HEK293T (cell line): ENCODE data around the gene AGMAT.

ENCODE experiments used
- CTCF ChIA-PET: fragments of 350-600 bp; formaldehyde crosslinking; extraction: SDS; loops from one replicate; lab custom pipeline; 2021; ENCODE audit warnings: antibody characterized with exemption, inconsistent platforms; lab: Yijun Ruan, JAX
- POLR2A ChIA-PET: fragments of 350-600 bp; formaldehyde crosslinking; extraction: SDS; loops from one replicate; lab custom pipeline; 2020; ENCODE audit warnings: antibody characterized with exemption, inconsistent platforms; lab: Yijun Ruan, JAX
- DNase-seq: peaks from one replicate; pipeline ENCODE4 v3.0.0; 2012; ENCODE audit warnings: mixed read lengths; ENCODE audit errors: extremely low spot score
- ARNT ChIP-seq: fragments of 450-650 bp; IDR thresholded peaks from 2 replicates; pipeline ENCODE4 v1.6.1; 2017; ENCODE audit warnings: mild to moderate bottlenecking
- BHLHE40 ChIP-seq: fragments of 450-650 bp; IDR thresholded peaks from 2 replicates; pipeline ENCODE4 v1.6.1; 2016; ENCODE audit warnings: mild to moderate bottlenecking, moderate library complexity, borderline replicate concordance
- CTBP1 ChIP-seq: fragments of 450-650 bp; IDR thresholded peaks from 2 replicates; pipeline ENCODE4 v1.6.1; 2016; ENCODE audit warnings: borderline replicate concordance
- ELF4 ChIP-seq: fragments of 450-650 bp; IDR thresholded peaks from 2 replicates; pipeline ENCODE4 v1.6.1; 2017; ENCODE audit warnings: antibody characterized with exemption
- FOXA1 ChIP-seq: fragments of 450-650 bp; IDR thresholded peaks from 2 replicates; pipeline ENCODE4 v1.6.1; 2016; ENCODE audit warnings: mild to moderate bottlenecking
- FOXK2 ChIP-seq: fragments of 450-650 bp; IDR thresholded peaks from 2 replicates; pipeline ENCODE4 v1.6.1; 2016; ENCODE audit warnings: mild to moderate bottlenecking
- FOXM1 ChIP-seq: fragments of 450-650 bp; IDR thresholded peaks from 2 replicates; pipeline ENCODE4 v1.6.1; 2017; ENCODE audit warnings: mild to moderate bottlenecking, borderline replicate concordance
- HDGF ChIP-seq: fragments of 450-650 bp; IDR thresholded peaks from 2 replicates; pipeline ENCODE4 v1.6.1; 2017; ENCODE audit warnings: antibody characterized with exemption, borderline replicate concordance
- L3MBTL2 ChIP-seq: fragments of 450-650 bp; conservative IDR thresholded peaks from 2 replicates; pipeline ENCODE4 v1.6.1; 2016; ENCODE audit warnings: mild to moderate bottlenecking
- LEF1 ChIP-seq: fragments of 450-650 bp; IDR thresholded peaks from 2 replicates; pipeline ENCODE4 v1.6.1; 2017; ENCODE audit warnings: mild to moderate bottlenecking, borderline replicate concordance
- NFRKB ChIP-seq: fragments of 450-650 bp; IDR thresholded peaks from 2 replicates; pipeline ENCODE4 v1.6.1; 2016; ENCODE audit warnings: mild to moderate bottlenecking, moderate library complexity
- SP1 ChIP-seq: fragments of 450-650 bp; IDR thresholded peaks from 2 replicates; pipeline ENCODE4 v1.6.1; 2017
- SUZ12 ChIP-seq: fragments of 450-650 bp; IDR thresholded peaks from 2 replicates; pipeline ENCODE4 v1.6.1; 2016; ENCODE audit warnings: mild to moderate bottlenecking
- TARDBP ChIP-seq: fragments of 450-650 bp; IDR thresholded peaks from 2 replicates; pipeline ENCODE4 v1.6.1; 2016
- ZNF384 ChIP-seq: fragments of 450-650 bp; IDR thresholded peaks from 2 replicates; pipeline ENCODE4 v1.6.1; 2016
- TF ChIP-seq, protein P1 (sequence below): fragments of 450-650 bp; IDR thresholded peaks from 2 replicates; pipeline ENCODE4 v1.6.1; 2016

Gene AGMAT

DNA sequence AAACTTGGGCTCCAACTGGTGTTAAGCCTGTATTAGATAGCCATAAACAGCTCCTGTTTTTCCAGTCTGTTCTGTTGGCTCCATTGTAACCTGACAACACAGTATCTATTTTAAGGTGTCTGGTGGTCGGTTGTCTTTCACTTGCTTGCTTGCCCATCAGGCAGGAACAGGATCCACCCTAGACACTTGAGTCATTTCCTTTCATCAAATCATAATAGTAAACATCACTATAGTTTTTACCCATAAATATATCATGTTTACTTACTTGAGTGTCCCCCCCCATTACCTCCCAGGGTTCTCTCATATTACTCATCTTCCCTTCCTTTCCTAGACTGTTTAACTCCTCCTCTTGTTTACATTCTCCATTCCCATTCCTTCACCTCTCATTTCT, 35.3 kb upstream of the AGMAT start:
- ChIA-PET POLR2A (interaction anchor here (1.0 kb wide), 1 partner anchor 17 kb away, joined by 3 read pairs; no protein-coding TSS in a partner anchor), CTCF (no interaction called here)
- no peak for DNase-seq
- no peak for TF ChIP-seq CTBP1
- no peak for TF ChIP-seq SP1
- TF ChIP-seq, protein P1, sequence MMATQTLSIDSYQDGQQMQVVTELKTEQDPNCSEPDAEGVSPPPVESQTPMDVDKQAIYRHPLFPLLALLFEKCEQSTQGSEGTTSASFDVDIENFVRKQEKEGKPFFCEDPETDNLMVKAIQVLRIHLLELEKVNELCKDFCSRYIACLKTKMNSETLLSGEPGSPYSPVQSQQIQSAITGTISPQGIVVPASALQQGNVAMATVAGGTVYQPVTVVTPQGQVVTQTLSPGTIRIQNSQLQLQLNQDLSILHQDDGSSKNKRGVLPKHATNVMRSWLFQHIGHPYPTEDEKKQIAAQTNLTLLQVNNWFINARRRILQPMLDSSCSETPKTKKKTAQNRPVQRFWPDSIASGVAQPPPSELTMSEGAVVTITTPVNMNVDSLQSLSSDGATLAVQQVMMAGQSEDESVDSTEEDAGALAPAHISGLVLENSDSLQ = no peak
- TF ChIP-seq ZNF384 = no peak
- TF ChIP-seq HDGF = no peak

DNA sequence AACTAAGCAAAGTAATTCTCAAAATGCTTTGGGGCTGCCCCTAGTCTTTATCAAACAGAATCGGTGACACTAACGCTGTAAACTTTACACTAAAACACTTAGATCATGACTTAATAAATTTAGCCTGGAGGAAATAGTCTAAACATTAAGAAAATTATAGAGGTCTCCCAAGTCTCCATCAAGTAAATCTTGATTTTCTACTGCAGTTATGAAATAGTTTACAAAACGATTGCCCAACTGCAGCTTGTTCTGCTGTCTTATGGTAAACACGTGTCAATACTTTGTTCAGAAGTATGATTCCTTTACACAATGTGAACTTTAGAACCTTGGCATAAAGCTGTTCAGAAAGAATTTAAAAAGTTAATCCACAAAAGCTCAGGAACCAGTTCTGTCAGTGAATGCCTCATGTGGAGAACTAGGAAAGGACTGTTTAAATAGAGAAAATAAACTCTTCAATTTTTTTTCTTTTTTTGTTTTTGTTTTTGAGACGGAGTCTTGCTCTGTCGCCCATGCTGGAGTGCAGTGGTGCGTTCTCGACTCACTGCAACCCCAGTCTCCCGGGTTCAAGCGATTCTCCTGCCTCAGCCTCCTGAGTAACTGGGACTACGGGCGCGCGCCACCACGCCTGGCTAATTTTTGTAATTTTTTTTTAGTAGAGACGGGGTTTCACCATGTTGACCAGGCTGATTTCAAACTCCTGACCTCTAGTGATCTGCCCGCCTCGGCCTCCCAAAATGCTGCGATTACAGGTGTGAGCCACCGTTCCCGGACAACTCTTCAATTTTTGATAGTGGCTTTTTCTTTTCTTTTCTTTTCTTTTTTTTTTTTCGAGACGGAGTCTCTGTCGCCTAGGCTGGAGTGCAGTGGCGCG, 34.0 kb upstream of the AGMAT start:
- ChIA-PET POLR2A (interaction anchor here (1.7 to 4.5 kb wide), 2 partner anchors 8 to 14 kb away, joined by 4 to 61 read pairs; no protein-coding TSS in a partner anchor), CTCF (no interaction called here)
- DNase-seq = no peak
- TF ChIP-seq NFRKB = no peak
- TF ChIP-seq, protein P1 = no peak
- TF ChIP-seq FOXA1 = no peak
- TF ChIP-seq TARDBP = no peak
- no peak for TF ChIP-seq ZNF384
- no peak for TF ChIP-seq FOXM1
- TF ChIP-seq CTBP1 = no peak

DNA sequence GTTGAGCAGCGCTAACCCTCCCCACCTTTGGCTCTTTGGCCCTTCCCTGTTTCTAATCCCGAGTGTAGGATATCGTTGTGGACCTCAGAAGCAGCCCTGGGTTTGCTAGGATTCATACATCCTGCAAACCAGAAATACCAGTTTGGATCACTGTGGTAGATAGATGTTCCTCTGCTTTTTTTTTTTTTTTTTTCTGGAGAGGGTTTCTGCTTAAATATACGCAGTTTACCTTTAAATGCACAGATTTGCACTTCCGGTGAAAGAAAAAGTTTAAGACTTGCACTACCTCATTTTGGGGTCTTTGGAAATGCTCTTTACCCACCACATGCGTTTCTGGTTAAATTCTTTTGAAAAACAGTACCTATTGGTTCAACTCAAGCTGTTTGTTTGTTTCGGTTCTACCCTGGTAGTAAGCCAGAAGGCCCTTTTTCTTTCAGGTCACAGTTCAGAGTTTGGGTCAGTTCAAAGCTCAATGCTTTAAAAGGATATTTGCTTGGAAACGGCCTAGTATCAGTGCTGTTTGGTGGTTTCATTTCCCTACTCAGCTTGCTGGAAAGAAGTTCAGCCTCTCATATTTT, 33.3 kb upstream of the AGMAT start:
- no peak for DNase-seq
- CTCF ChIA-PET = no interaction called here
- TF ChIP-seq ZNF384 (peak; percentile 73), SUZ12 (no peak), L3MBTL2 (no peak; the same call in 1 of the 2 replicates)

DNA sequence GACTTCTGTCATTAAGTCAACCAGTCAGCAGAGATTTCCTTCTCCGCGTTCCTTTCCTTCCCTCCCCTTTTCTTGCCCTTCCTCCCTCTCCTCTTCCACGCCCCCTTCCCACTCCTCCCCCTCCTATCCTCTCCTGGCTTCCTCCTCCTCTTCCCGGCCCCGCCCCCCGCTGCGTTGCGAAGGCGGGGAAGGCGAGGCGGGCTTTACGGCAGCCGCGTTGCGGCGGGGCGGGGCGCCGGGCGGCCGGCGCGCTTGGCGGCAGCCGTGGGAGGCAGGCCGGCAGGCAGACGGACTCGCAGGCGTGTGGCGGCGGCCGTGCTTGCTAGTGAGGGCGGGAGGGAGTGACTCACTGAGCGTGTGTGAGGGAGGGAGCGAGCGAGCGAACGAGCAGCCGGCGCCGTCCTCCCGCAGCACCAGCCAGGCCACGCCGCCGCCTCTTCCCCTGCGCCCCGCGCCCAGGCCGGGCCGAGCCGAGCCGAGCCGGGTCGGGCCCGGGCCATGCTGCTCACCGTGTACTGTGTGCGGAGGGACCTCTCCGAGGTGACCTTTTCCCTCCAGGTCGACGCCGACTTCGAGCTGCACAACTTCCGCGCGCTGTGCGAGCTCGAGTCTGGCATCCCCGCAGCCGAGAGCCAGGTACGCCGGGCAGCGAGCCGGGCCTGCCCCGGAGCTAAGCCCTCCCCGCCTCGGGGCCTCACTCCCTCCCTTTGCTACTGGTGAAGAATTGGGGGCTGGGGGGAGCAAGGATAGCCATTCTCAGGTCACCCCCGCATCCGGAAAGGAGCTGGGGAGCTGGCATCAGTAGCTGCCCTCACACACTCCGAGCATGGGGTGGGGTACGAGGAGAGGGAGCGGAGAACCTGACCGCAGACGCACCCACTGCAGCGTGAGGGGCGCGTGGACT, 32.6 kb upstream of the AGMAT start, which contains the start of gene DDI2:
Gene DDI2 (plus strand): TSS at position 286 of the 904 bp plus-strand sequence. CDS start 213 bp downstream, at position 499.
- TF ChIP-seq LEF1 (peak; percentile 83), TARDBP (no peak), L3MBTL2 (peak; percentile 41)
- POLR2A ChIA-PET = interaction anchor here (0.7 to 4.5 kb wide), 8 partner anchors 9 to 93 kb away, joined by 3 to 61 read pairs (median 3); no protein-coding TSS in a partner anchor
- DNase-seq = peak; percentile 92
- CTCF ChIA-PET = interaction anchor here (0.5 kb wide), 1 partner anchor 346 kb away, joined by 3 read pairs; no protein-coding TSS in a partner anchor

More for the DNA sequence above, 33.3 kb upstream of the AGMAT start:
- POLR2A ChIA-PET = interaction anchor here (0.8 to 4.5 kb wide), 6 partner anchors 9 to 93 kb away, joined by 3 to 61 read pairs (median 4); no protein-coding TSS in a partner anchor

DNA sequence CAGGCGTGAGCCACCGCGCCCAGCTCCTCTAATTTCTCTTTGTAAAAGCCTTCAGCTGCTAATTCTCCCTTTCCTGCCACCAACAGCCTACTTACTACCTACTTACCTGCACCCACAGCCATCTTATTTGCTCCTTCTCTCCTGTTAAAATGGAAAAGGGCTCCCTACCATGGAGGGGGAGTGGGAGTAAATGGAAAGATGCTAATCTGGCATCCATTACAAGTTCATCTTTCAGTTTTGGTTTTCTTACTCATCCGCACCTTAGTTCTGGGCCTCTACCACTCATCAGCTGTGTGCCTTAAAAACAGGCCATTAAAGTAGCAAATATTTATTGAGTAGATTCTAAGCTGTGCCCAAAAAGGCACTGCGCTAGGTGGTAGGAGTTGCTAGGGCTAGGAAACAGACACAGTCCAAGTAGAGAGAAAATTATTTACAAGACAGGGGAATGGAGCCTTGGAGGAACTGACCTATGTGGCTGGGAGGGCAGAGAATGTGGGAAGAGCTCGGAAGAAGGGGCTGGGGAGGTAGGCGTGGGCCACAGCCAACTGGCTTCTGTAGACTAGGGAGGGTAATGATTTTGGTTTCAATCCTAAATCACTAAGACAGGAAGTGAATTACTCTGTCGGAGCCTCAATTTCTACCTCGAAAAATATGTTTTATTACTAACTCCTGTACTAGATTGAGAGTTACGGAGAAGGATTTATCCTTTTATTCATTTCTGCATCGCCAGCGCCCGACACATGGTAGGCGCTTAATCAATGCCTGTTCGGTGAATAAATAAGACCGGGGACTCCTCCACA, 31.7 kb upstream of the AGMAT start:
- TF ChIP-seq HDGF = peak; percentile 57; the same call in 1 of the 2 replicates
- TF ChIP-seq, protein P1 = peak; percentile 80
- peak; percentile 54 for TF ChIP-seq L3MBTL2
- TF ChIP-seq SP1 = no peak
- peak; percentile 39 for DNase-seq
- ChIA-PET CTCF (no interaction called here), POLR2A (interaction anchor here (0.7 to 4.5 kb wide), 4 partner anchors 12 to 20 kb away, joined by 3 to 61 read pairs (median 4); no protein-coding TSS in a partner anchor)

DNA sequence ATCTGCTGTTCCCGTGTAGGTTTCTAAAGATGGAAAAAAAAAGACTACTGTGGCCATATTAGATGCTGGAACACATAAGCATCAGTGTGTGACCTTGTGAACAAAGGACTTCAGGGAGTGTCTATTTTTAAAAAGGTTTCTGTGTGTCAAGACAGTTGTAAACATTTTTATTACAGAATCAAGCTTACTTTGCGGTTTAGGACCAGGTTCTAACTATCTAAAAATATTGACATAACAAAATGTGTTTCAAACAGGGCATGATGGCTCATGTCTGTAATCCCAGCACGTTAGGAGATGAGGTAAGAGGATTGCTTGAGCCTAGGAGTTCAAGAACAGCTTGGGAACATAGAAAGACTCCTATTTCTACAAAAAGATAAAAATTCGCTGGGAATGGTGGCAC, 25.3 kb upstream of the AGMAT start:
- ChIA-PET CTCF (no interaction called here), POLR2A (no interaction called here)
- TF ChIP-seq BHLHE40 (no peak), SP1 (no peak), L3MBTL2 (no peak), ARNT (no peak), ZNF384 (no peak), SUZ12 (no peak), HDGF (no peak), CTBP1 (no peak), FOXA1 (no peak), TARDBP (no peak), FOXK2 (no peak), FOXM1 (no peak), ELF4 (no peak), LEF1 (no peak), NFRKB (no peak)
- TF ChIP-seq, protein P1 = no peak
- DNase-seq = no peak
